H54 (cell line): ENCODE data around the gene GPR32.

ENCODE experiments used
- DNase-seq: peaks from one replicate; pipeline ENCODE4 v3.0.0; 2011; ENCODE audit warnings: low spot score, mixed read lengths; ENCODE audit not compliant: insufficient read length
- FAIRE-seq: peaks from 3 replicates; lab custom pipeline; 2011; peaks lifted over from hg19 to GRCh38; lab: Jason Lieb, UNC
- POLR2A ChIP-seq: IDR thresholded peaks from 2 replicates; pipeline ENCODE4 v1.6.1; 2011; ENCODE audit warnings: low read depth, mild to moderate bottlenecking, low read length

The GPR32 gene

GRCh38 chr19:50784710-50785109, 14.4 kb downstream of the GPR32 start:
- DNase-seq, result no peak
- TF ChIP-seq POLR2A, result no peak
- FAIRE-seq, result no peak

- FAIRE-seq (no peak), DNase-seq (no peak)
- no peak for TF ChIP-seq POLR2A
Observed at GRCh38 chr19:50785329-50785728, 15.1 kb downstream of the GPR32 start.

GRCh38 chr19:50790396-50790795, 20.1 kb downstream of the GPR32 start, which contains the start of gene ACP4:
Gene ACP4, plus strand, starts transcription at chr19:50790415. Its CDS starts 0 bp downstream, at chr19:50790415.
- DNase-seq, result no peak
- TF ChIP-seq POLR2A, result no peak
- FAIRE-seq, result no peak

- DNase-seq (no peak), FAIRE-seq (no peak)
Observed at GRCh38 chr19:50790922-50791467, 20.7 kb downstream of the GPR32 start.

DNA sequence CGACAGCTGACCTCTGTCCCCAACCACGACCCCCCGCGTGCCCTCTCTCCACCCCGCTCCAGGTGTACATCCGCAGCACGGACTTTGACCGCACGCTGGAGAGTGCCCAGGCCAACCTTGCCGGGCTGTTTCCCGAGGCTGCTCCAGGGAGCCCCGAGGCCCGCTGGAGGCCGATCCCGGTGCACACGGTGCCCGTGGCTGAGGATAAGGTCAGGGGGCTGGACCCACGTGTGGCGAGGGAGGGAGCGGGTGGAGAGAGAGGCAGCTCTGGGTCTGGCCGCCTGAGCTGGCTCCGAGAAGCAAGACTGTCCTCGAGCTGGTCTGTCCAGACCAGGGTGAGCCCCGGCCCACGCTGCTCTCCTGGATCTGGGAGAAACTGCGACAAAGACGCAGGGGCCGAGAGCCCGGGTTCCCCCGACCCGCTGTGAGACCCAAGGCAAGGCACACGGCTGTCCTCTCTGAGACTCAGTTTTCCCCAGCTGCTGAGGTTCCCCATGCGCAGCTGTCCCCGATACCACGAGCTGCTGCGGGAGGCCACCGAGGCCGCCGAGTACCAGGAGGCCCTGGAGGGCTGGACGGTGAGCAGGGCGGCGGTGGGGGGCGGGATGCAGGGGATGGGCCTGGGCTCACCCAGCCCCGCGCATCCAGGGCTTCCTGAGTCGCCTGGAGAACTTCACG, 21.5 kb downstream of the GPR32 start:
- no peak for FAIRE-seq
- DNase-seq, result no peak
- peak; percentile 23; the same call in 1 of the 2 replicates for TF ChIP-seq POLR2A

More at GRCh38 chr19:50790922-50791467, 20.7 kb downstream of the GPR32 start:
- TF ChIP-seq POLR2A, result no peak

GRCh38 chr19:50792272-50793250, 22.3 kb downstream of the GPR32 start:
- no peak for FAIRE-seq
- no peak for DNase-seq
- TF ChIP-seq POLR2A, result no peak

GRCh38 chr19:50793558-50794065, 23.3 kb downstream of the GPR32 start:
- FAIRE-seq (no peak), DNase-seq (no peak)
- peak; percentile 22; the same call in 1 of the 2 replicates for TF ChIP-seq POLR2A

GRCh38 chr19:50794074-50794875, 24.0 kb downstream of the GPR32 start:
- no peak; the same call in 1 of the 2 replicates for TF ChIP-seq POLR2A
- FAIRE-seq, result no peak
- DNase-seq, result no peak

DNA sequence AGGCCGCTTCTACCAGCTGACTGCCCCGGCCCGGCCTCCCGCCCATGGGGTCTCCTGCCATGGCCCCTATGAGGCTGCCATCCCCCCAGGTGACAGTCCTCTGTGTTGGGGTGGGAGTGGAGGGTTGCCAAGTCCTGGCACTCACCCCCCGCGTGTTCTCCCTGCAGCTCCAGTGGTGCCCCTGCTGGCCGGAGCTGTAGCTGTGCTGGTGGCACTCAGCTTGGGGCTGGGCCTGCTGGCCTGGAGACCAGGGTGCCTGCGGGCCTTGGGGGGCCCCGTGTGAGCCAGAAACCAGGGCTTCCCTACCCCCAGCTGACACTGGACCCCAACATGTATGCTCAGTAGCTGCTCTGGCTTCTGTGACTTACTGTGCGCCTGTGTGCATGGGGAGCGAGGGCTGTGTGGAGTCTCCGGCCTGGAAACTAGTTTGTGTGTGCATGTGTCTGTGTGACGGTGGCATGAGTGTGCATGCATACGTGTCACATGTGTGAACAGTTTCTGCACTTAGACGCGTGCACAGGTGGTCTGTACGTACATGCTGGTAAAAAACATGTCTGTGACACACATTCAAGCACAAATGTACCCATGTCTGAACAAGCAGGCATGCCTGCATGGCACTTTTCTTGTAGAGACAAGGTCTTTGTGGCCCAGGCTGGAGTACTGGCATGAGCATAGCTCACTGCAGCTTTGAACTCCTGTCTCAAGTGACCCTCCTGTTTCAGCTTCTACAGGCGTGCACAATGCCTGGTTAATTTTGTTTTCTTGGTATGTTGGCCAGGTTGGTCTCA, 24.8 kb downstream of the GPR32 start:
- no peak for DNase-seq
- peak; percentile 23; the same call in 1 of the 2 replicates for TF ChIP-seq POLR2A
- FAIRE-seq, result no peak

- no peak for DNase-seq
- FAIRE-seq, result no peak
- TF ChIP-seq POLR2A, result no peak
Observed at GRCh38 chr19:50795664-50796073, 25.4 kb downstream of the GPR32 start.

DNA sequence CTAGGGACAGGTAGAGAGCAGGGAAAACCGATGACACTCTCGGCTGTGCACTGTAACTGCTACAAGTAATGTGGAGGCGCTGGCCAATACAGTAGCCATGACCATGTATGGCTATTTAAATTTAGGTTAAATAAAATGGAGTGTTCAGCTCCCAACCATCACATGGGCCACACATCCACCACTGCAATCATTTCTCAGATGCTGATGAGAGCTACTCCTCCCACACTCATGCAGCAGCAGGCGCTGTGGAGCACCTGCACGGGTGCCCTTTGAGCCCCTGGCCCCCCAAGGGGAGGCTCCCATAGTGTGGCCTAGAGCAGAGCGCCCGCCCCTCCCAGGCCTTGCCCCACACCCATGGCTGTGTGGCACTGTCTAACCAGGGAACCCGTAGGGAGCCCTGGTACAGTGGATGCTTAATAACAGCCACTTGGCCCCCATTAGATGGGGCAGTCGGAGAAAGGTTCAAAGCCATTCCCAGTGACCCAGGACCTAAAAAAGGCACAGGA, 25.9 kb downstream of the GPR32 start:
- no peak for FAIRE-seq
- no peak for DNase-seq
- no peak for TF ChIP-seq POLR2A
